ENCODE data around the gene TRAPPC3L.

DNA sequence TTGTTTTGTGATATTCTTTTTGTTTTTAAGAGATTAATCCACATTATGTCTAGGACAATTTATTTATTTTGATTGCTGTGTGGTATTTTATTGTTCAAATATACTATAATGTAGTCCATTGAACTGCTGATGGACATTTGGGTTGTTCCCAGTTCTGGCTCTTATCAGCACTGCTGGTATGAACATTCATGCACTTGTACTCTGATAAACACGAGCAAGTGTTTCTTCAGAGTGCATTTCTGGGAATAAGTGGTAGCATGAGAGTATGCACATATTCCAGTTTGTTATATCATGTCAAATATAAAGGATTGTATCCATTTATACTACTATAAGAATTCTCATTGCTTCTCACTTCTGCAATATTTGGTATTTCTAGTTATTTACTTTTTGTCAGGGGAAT lies 77.2 kb downstream of the TRAPPC3L start:
- TF ChIP-seq TCF12 (IDR thresholded peaks at IDR 0.05; ENCODE audit: low read depth, low read length) = no peak
- no peak for TF ChIP-seq RXRA (IDR thresholded peaks at IDR 0.05; ENCODE audit: insufficient read depth, low read depth, low read length)
- no peak for TF ChIP-seq SAP30 (IDR thresholded peaks at IDR 0.05; ENCODE audit: insufficient read depth, insufficient replicate concordance, low read length)

Measured in H1 (cell line).